ENCODE measurements around the gene FHOD3.
"Not testable (repeated sequence)": the region's sequence is repeated elsewhere in the genome, so short reads cannot be mapped to it uniquely, and the experiment has no call there.

FHOD3 gene

GRCh38 chr18:36455931-36456330 lies 158.4 kb downstream of the FHOD3 start:
- DNase-seq: no peak

GRCh38 chr18:36456622-36457021 lies 159.1 kb downstream of the FHOD3 start:
- DNase-seq: no peak

GRCh38 chr18:36457683-36458082 lies 160.2 kb downstream of the FHOD3 start:
- DNase-seq: no peak

- no peak for DNase-seq
Measured at GRCh38 chr18:36458306-36458705, 160.8 kb downstream of the FHOD3 start.

- DNase-seq: no peak
Measured at GRCh38 chr18:36459203-36459602, 161.7 kb downstream of the FHOD3 start.

- no peak for DNase-seq
Measured at GRCh38 chr18:36459786-36460185, 162.3 kb downstream of the FHOD3 start.

GRCh38 chr18:36460324-36460850 lies 162.9 kb downstream of the FHOD3 start:
- no peak for DNase-seq

- no peak for DNase-seq
Measured at GRCh38 chr18:36460854-36461253, 163.3 kb downstream of the FHOD3 start.

- DNase-seq: no peak
Measured at GRCh38 chr18:36461551-36461987, 164.1 kb downstream of the FHOD3 start.

GRCh38 chr18:36463516-36463915 lies 166.0 kb downstream of the FHOD3 start:
- DNase-seq: not testable (repeated sequence)

GRCh38 chr18:36464126-36464651 lies 166.7 kb downstream of the FHOD3 start:
- no peak for DNase-seq

- DNase-seq: no peak
Measured at GRCh38 chr18:36465276-36465675, 167.8 kb downstream of the FHOD3 start.

GRCh38 chr18:36465970-36466369 lies 168.5 kb downstream of the FHOD3 start:
- DNase-seq: no peak

- DNase-seq: no peak
Measured at GRCh38 chr18:36467614-36468013, 170.1 kb downstream of the FHOD3 start.

- no peak for DNase-seq
Measured at GRCh38 chr18:36468161-36468560, 170.6 kb downstream of the FHOD3 start.

GRCh38 chr18:36469461-36469860 lies 171.9 kb downstream of the FHOD3 start:
- DNase-seq: no peak

- DNase-seq: no peak
Measured at GRCh38 chr18:36470896-36471295, 173.4 kb downstream of the FHOD3 start.

GRCh38 chr18:36471393-36471792 lies 173.9 kb downstream of the FHOD3 start:
- no peak for DNase-seq

- DNase-seq: no peak
Measured at GRCh38 chr18:36476433-36476832, 178.9 kb downstream of the FHOD3 start.

GRCh38 chr18:36477776-36478175 lies 180.3 kb downstream of the FHOD3 start:
- no peak for DNase-seq

- DNase-seq: no peak
Measured at GRCh38 chr18:36481201-36481657, 183.7 kb downstream of the FHOD3 start.

GRCh38 chr18:36481935-36482334 lies 184.4 kb downstream of the FHOD3 start:
- no peak for DNase-seq

- no peak for DNase-seq
Measured at GRCh38 chr18:36484591-36484990, 187.1 kb downstream of the FHOD3 start.

GRCh38 chr18:36485772-36486171 lies 188.3 kb downstream of the FHOD3 start:
- DNase-seq: no peak

- DNase-seq: no peak
Measured at GRCh38 chr18:36488131-36488530, 190.6 kb downstream of the FHOD3 start.
